Measurements from ENCODE around the gene GPR17. TPM values are rescaled to one million over a fixed set of nuclear protein-coding genes. Genes with fewer than 3 reads are reported as not detected.

Gene GPR17
- total RNA-seq, 1 donor from 2014 or later: 0.18 TPM

DNA sequence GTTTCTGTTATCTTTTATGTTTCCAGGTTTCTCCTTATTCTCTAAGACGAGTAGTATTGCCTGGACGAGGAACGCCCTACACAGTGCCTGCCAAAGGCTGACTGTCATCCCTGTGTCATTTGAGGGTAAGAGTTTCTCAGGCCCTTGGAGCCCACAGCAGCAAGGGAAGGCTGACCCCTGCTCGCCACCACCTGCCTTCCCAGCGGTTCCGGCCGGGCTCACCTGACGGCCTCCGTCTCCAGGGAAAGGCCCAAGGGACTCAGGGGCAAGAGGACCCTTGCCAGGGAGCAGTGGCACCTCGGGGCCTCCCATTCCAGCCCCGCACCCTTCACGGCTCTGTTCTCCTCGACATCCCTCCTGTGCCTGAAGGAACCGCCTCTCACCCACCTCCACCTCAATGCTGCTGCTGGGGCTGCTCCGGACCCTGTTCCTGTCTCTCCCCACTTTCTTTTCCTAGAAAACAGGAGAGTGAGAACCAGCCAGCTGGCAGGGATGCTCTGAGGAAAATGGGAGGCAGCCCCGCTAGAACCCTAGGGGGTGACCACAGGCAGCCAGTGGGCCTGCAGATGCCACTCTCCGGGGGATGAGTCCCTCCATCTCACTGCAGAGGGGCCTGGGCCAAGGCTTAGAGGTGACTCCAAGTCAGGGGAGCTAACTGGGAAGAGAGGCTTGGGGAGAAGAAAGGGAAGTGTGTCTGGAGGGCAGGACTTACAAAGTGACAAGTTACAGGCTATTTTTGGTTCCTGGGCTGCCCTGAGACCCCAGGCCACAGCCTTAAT, 27.5 kb downstream of the GPR17 start:
- no peak for ATAC-seq
- DNase-seq: no peak

DNA sequence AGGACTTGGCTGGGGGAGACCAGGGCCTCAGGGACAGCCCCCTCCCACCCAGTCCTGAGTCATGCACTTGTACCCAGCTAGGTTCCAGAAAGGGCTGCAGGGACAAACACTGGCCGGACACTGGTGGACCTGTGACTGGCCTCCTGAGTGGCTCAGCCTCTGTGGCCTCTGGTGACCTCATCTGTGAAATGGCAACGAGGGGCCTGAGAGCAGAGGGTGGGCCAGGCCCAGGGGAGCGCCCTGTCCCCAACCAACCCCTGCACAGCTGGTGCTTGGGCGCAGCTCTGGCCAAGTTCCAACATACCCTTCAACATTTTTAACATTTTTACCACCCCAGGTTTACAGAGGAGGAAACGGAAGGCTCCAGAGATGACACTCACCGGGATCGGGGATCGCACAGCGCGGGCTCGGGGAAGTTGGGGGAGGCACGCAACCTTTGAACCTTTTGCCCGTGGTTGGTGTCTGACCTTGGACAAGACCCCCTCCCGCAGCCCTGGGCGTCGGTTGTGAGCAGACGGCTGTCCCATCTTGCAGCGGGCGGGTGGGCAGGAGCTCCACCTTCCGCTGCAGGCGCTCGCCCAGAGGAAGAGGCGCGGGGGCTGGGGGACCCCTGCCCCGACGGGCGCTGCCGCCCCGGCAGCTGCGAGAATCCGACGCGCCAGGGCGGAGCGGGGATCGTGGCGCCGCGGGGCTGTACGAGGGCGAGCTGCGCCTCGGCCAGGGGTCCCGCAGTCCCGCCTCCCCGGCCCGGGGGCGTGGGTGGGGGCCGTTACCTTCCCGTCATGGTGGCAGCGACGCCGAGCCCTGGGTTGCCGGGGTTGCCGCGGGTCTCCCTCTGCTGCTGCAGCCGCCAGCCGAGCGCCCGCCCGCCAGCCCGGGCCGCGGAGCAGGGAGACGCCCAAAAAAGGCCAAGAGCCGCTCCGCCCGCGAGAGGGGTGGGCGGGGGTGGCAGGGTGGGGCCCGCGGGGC, 28.6 kb downstream of the GPR17 start:
- Histone ChIP-seq H3K36me3 (peaks cover 7% of the 10 kb centered on the region), H3K9me3 (no peaks in the 10 kb centered on the region), H3K4me1 (peaks cover 42% of the 10 kb centered on the region), H3K27ac (peak overlapping the region; percentile 92), H3K4me3 (peak overlapping the region; percentile 75), H3K27me3 (ENCODE audit: low read depth) (no peaks in the 10 kb centered on the region)
- intact Hi-C loops (cut with DNase I): no loop called here
- peak; percentile 56 to 71 for ATAC-seq
- TF ChIP-seq, protein P1, sequence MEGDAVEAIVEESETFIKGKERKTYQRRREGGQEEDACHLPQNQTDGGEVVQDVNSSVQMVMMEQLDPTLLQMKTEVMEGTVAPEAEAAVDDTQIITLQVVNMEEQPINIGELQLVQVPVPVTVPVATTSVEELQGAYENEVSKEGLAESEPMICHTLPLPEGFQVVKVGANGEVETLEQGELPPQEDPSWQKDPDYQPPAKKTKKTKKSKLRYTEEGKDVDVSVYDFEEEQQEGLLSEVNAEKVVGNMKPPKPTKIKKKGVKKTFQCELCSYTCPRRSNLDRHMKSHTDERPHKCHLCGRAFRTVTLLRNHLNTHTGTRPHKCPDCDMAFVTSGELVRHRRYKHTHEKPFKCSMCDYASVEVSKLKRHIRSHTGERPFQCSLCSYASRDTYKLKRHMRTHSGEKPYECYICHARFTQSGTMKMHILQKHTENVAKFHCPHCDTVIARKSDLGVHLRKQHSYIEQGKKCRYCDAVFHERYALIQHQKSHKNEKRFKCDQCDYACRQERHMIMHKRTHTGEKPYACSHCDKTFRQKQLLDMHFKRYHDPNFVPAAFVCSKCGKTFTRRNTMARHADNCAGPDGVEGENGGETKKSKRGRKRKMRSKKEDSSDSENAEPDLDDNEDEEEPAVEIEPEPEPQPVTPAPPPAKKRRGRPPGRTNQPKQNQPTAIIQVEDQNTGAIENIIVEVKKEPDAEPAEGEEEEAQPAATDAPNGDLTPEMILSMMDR (IDR thresholded peaks at IDR 0.05): no peak
- no peak for DNase-seq

More for the DNA sequence above, 27.5 kb downstream of the GPR17 start:
- Histone ChIP-seq H3K27ac (peak overlapping the region; percentile 92), H3K27me3 (ENCODE audit: low read depth) (peaks cover 3% of the 10 kb centered on the region), H3K9me3 (no peaks in the 10 kb centered on the region), H3K36me3 (peaks cover 7% of the 10 kb centered on the region), H3K4me1 (peaks cover 51% of the 10 kb centered on the region), H3K4me3 (peak overlapping the region; percentile 75)
- intact Hi-C loops (cut with DNase I): no loop called here
- TF ChIP-seq, protein P1 (IDR thresholded peaks at IDR 0.05): no peak

DNA sequence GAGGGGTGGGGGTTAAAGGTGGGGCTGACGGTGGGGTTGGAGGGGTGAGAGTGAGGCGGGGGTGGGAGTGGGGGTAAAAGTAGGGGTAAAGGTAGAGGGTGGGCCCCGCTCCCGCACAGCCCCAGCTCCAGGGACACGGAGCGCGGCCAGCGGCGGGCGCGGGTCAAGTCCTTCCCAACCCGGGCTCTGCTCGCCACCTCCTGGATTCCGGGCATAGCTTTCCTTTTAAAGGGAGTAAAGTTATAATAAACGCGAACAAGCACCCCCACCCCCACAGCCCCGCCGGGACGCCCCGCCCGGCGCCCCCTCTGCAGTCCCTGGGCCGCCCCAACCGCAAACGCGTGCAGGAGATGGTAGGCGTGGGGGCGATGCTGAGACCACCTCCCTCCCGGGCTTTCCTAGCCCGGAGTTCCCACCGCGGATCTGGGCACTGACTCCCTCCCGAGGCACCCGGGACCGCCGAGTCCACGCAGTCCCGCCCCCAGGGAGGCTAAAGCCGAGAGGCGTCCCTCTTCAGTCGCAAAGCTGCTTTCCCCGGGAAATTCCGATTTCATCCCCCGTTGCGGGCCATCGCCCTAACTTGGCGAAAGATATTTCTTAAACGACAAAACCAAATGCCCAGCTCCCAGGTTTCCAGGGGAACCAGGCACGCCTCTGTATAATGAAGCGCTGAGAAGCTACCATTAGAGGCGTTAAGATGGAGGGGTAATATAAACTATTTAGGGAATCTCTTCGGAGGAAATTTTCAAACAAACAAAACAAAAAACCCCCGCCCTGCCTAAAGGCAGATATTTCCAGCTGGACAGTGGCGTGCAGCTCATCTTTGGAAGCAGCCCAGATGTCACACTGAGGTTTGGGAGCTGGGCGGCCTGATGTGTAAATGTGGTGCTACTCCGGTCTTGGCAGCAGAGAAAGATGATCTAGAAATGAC, 29.6 kb downstream of the GPR17 start, which contains the start of gene LIMS2:
TSS of gene LIMS2 (minus strand) at position 200 of the 931 bp plus-strand sequence. CDS start 506 bp downstream, outside the sequence.
- ATAC-seq (peak; percentile 54 to 73), DNase-seq (peak; percentile 74)
- H3K4me1 ChIP-seq: peaks cover 42% of the 10 kb centered on the region
- H3K36me3 ChIP-seq: peaks cover 7% of the 10 kb centered on the region
- TF ChIP-seq, protein P1 (IDR thresholded peaks at IDR 0.05): no peak
- H3K9me3 ChIP-seq: no peaks in the 10 kb centered on the region
- H3K27me3 ChIP-seq (ENCODE audit: low read depth): no peaks in the 10 kb centered on the region
- H3K27ac ChIP-seq: peak within 1 kb of the TSS; percentile 92
- intact Hi-C loops (cut with DNase I): no loop called here
- H3K4me3 ChIP-seq: peak within 1 kb of the TSS; percentile 75

DNA sequence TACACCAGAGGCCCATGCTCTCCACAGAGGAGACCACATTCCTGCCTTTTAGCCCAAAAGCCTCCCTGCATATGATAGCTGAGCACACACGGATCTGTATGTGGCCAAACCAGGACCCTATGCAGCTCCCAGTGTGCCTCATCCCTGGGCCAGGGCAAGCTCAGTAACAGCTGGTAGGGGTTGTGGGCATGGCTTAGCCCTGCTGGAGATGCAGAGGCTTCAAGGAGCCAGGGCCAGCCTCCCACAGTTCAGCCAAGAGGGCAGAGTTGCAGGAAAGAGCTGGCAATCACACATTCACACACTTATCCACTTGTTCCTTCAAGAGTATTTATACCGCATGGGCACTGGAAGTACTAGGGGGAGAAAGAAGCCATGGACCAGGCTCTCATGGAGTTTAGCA, 31.0 kb downstream of the GPR17 start:
- TF ChIP-seq, protein P1 (IDR thresholded peaks at IDR 0.05): no peak
- ATAC-seq (peak; percentile 2 to 22), DNase-seq (no peak)
- intact Hi-C loops (cut with DNase I): no loop called here
- Histone ChIP-seq H3K27me3 (ENCODE audit: low read depth) (no peaks in the 10 kb centered on the region), H3K36me3 (peaks cover 3% of the 10 kb centered on the region), H3K4me1 (peaks cover 49% of the 10 kb centered on the region), H3K9me3 (no peaks in the 10 kb centered on the region), H3K4me3 (no peak overlapping the region), H3K27ac (no peak overlapping the region)

Measured in lower lobe of right lung (tissue), 2 donors.